Endothelial cell of umbilical vein (primary cell): ENCODE results near the gene RAC2. TPM values are rescaled to one million over a fixed set of nuclear protein-coding genes. Genes with fewer than 3 reads are reported as not detected.

Experiments
- BruUV-seq: library from RNA; stranded (reverse); fragments of 400-500 nt; replicated peaks from 2 replicates; lab custom pipeline; 2021; lab: Mats Ljungman, UMichigan
- CTCF ChIA-PET: fragments of 300-600, 350-600 bp; sonication (Branson Sonifier 250); formaldehyde crosslinking; loops from one replicate; lab custom pipeline; 2021; ENCODE audit warnings: antibody characterized with exemption, inconsistent platforms; lab: Charles Lee
- POLR2A ChIA-PET: fragments of 300-600, 350-600 bp; sonication (Branson Sonifier 250); formaldehyde crosslinking; loops from one replicate; lab custom pipeline; 2021; ENCODE audit warnings: antibody characterized with exemption, inconsistent platforms; lab: Charles Lee
- DNase-seq: peaks from one replicate; pipeline ENCODE4 v3.0.0-alpha.2; 2011; ENCODE audit warnings: low read depth, low spot score
- FAIRE-seq: peaks from 2 replicates; lab custom pipeline; 2011; peaks lifted over from hg19 to GRCh38; lab: Jason Lieb, UNC
- H2AFZ ChIP-seq: 2 replicates; pipeline ENCODE4 v1.6.0; 2012; ENCODE audit warnings: low read depth, low read length, control low read depth, inconsistent platforms
- H3K27ac ChIP-seq: 2 replicates; pipeline ENCODE4 v1.5.1; 2011; ENCODE audit warnings: low read depth, mild to moderate bottlenecking, control low read depth, low read length, moderate library complexity; ENCODE audit not compliant: insufficient read depth
- H3K27me3 ChIP-seq, 2 experiments: 2 replicates each; pipeline versions ENCODE4 v1.6.0 to v1.6.1; 2011; ENCODE audit warnings: low read length in 2 of 2, mixed read lengths in 1 of 2; ENCODE audit not compliant: control insufficient read depth in 2 of 2, insufficient read depth in 2 of 2
- H3K36me3 ChIP-seq, 2 experiments: 2 replicates in 1 of 2; 3 replicates in 1 of 2; pipeline ENCODE4 v1.5.1; 2011; ENCODE audit warnings: low read length in 2 of 2, mild to moderate bottlenecking in 1 of 2, moderate library complexity in 1 of 2; ENCODE audit not compliant: control insufficient read depth in 2 of 2, insufficient read depth in 2 of 2; ENCODE audit errors: extremely low read depth in 1 of 2
- H3K4me1 ChIP-seq: 3 replicates; pipeline ENCODE4 v1.5.1; 2011; ENCODE audit warnings: mild to moderate bottlenecking, low read length; ENCODE audit not compliant: control insufficient read depth, insufficient read depth; ENCODE audit errors: extremely low read depth
- H3K4me2 ChIP-seq: 2 replicates; pipeline ENCODE4 v1.6.1; 2011; ENCODE audit warnings: low read length, control low read depth, mixed read lengths; ENCODE audit not compliant: insufficient read depth
- H3K4me3 ChIP-seq, 3 experiments: fragments of 200-600 bp in 1 of 3; sonication (generic), shearing (Covaris generic) in 1 of 3; replicated peaks in 1 of 3; 2 replicates each; pipeline ENCODE4 v1.5.1; 2011 to 2016; ENCODE audit warnings: control low read depth in 3 of 3, low read length in 3 of 3, mild to moderate bottlenecking in 2 of 3, inconsistent platforms in 1 of 3, low read depth in 1 of 3, moderate library complexity in 1 of 3; ENCODE audit not compliant: insufficient read depth in 1 of 3
- H3K79me2 ChIP-seq: 2 replicates; pipeline ENCODE4 v1.6.0; 2012; ENCODE audit warnings: low read length, inconsistent platforms; ENCODE audit not compliant: control insufficient read depth, insufficient read depth
- H3K9ac ChIP-seq: replicated peaks from 2 replicates; pipeline ENCODE3; 2011; ENCODE audit warnings: low read length, control low read depth; ENCODE audit not compliant: insufficient read depth; ENCODE audit errors: extremely low read depth
- H3K9me1 ChIP-seq: replicated peaks from 3 replicates; pipeline ENCODE4 v1.6.0; 2011; ENCODE audit warnings: mild to moderate bottlenecking, low read length; ENCODE audit not compliant: control insufficient read depth, insufficient read depth; ENCODE audit errors: extremely low read depth
- H3K9me3 ChIP-seq: replicated peaks from 2 replicates; pipeline ENCODE4 v1.5.1; 2012; ENCODE audit warnings: low read length, inconsistent platforms; ENCODE audit not compliant: control insufficient read depth, insufficient read depth
- H4K20me1 ChIP-seq: replicated peaks from 2 replicates; pipeline ENCODE3; 2011; ENCODE audit warnings: mild to moderate bottlenecking, low read length; ENCODE audit not compliant: control insufficient read depth, insufficient read depth; ENCODE audit errors: extremely low read depth
- EZH2 ChIP-seq: IDR thresholded peaks from 2 replicates; pipeline ENCODE4 v1.6.1; 2012; ENCODE audit warnings: borderline replicate concordance, low read depth, mild to moderate bottlenecking, moderate library complexity, low read length, inconsistent platforms; ENCODE audit not compliant: severe bottlenecking
- FOS ChIP-seq: IDR thresholded peaks from 2 replicates; pipeline ENCODE4 v1.6.1; 2011; ENCODE audit warnings: mild to moderate bottlenecking, low read length, moderate library complexity, borderline replicate concordance; ENCODE audit not compliant: insufficient read depth
- GATA2 ChIP-seq: IDR thresholded peaks from 2 replicates; pipeline ENCODE4 v1.7.0; 2011; ENCODE audit warnings: low read depth, mild to moderate bottlenecking, moderate library complexity, mixed read lengths, low read length; ENCODE audit not compliant: insufficient read length, insufficient read depth
- JUN ChIP-seq: IDR thresholded peaks from 2 replicates; pipeline ENCODE4 v1.6.1; 2011; ENCODE audit warnings: borderline replicate concordance, low read depth; ENCODE audit not compliant: insufficient read length, insufficient read depth
- MYC ChIP-seq: IDR thresholded peaks from one replicate; pipeline ENCODE4 v1.6.1; 2011; ENCODE audit warnings: mild to moderate bottlenecking, low read depth, low read length
- POLR2A ChIP-seq: IDR thresholded peaks from 2 replicates; pipeline ENCODE4 v1.6.1; 2012; ENCODE audit warnings: low read depth, mild to moderate bottlenecking, control low read depth, low read length
- POLR2AphosphoS5 ChIP-seq: IDR thresholded peaks from 2 replicates; pipeline ENCODE4 v1.6.1; 2012; ENCODE audit warnings: low read depth, mild to moderate bottlenecking, control low read depth, low read length, moderate library complexity; ENCODE audit not compliant: insufficient read depth
- dilution Hi-C: fragments of 300-500 bp; cut with MboI; formaldehyde crosslinking; loops from one replicate; pipeline ENCODE4 v1.15.0; 2019; ENCODE audit warnings: low sequenced_read_pairs; ENCODE audit not compliant: extremely low pct_ligation_motif_present
- intact Hi-C: fragments of 100-400 bp; cut with micrococcal nuclease; formaldehyde crosslinking; loops from one replicate; pipeline ENCODE4 v1.10.0; 2022
- polyA plus RNA-seq, 4 experiments: library from polyadenylated mRNA; depleted of rRNA in 3 of 4; stranded (reverse) in 3 of 4; unstranded in 1 of 4; fragments of >200 nt; gene quantifications; 2 replicates each; pipeline versions ENCODE4 v1.2.1 to v1.2.3, GENCODE V29; 2011 to 2012; ENCODE audit warnings: missing spikeins in 1 of 4
- total RNA-seq: library from RNA; stranded (reverse); gene quantifications from 2 replicates; pipeline ENCODE4 v1.2.3, GENCODE V29; 2021
- TF ChIP-seq, protein P1 (sequence below), 2 donors: IDR thresholded peaks; 1 replicate in 1 of 2; 2 replicates in 1 of 2; pipeline ENCODE4 v1.5.1; 2011; ENCODE audit warnings: low read length in 2 of 2, mild to moderate bottlenecking in 2 of 2, moderate library complexity in 2 of 2, control low read depth in 1 of 2, inconsistent platforms in 1 of 2, low read depth in 1 of 2; ENCODE audit not compliant: insufficient read depth in 1 of 2; ENCODE audit errors: extremely low read depth in 1 of 2
- TF ChIP-seq, protein P2 (sequence below): IDR thresholded peaks from 2 replicates; pipeline ENCODE4 v1.6.1; 2011; ENCODE audit not compliant: insufficient read depth, insufficient read length

The RAC2 gene
- total and polyA plus RNA-seq, 2 donors (not counting 3 experiments of a cell fraction or from before 2014, with no cell fraction given) = 122 to 181 TPM

- Histone ChIP-seq H3K9me3 (no peaks in the 10 kb centered on the region), H3K4me1 (peaks cover 27% of the 10 kb centered on the region), H3K27me3 (no peaks in the 10 kb centered on the region), H3K27ac (no peak overlapping the region), H3K79me2 (peaks cover 3% of the 10 kb centered on the region), H3K4me3 (no peak overlapping the region), H2AFZ (no peak overlapping the region), H3K9me1 (no peaks in the 10 kb centered on the region), H4K20me1 (no peaks in the 10 kb centered on the region), H3K9ac (no peak overlapping the region), H3K4me2 (no peak overlapping the region), H3K36me3 (no peaks in the 10 kb centered on the region)
- intact Hi-C loops (no loop called here), dilution Hi-C loops (no loop called here)
- DNase-seq (no peak), FAIRE-seq (no peak)
- POLR2A ChIA-PET = no interaction called here
- CTCF ChIA-PET = interaction anchor here (2.9 to 4.7 kb wide), 2 partner anchors 11 to 29 kb away, joined by 10 to 45 read pairs; no protein-coding TSS in a partner anchor
- no peak for TF ChIP-seq POLR2AphosphoS5
- TF ChIP-seq JUN = no peak
- TF ChIP-seq POLR2A = no peak
- TF ChIP-seq EZH2 = no peak
- no peak for TF ChIP-seq MYC
- TF ChIP-seq, protein P1, sequence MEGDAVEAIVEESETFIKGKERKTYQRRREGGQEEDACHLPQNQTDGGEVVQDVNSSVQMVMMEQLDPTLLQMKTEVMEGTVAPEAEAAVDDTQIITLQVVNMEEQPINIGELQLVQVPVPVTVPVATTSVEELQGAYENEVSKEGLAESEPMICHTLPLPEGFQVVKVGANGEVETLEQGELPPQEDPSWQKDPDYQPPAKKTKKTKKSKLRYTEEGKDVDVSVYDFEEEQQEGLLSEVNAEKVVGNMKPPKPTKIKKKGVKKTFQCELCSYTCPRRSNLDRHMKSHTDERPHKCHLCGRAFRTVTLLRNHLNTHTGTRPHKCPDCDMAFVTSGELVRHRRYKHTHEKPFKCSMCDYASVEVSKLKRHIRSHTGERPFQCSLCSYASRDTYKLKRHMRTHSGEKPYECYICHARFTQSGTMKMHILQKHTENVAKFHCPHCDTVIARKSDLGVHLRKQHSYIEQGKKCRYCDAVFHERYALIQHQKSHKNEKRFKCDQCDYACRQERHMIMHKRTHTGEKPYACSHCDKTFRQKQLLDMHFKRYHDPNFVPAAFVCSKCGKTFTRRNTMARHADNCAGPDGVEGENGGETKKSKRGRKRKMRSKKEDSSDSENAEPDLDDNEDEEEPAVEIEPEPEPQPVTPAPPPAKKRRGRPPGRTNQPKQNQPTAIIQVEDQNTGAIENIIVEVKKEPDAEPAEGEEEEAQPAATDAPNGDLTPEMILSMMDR (IDR thresholded peaks at IDR 0.05; ENCODE audit: extremely low read depth in 1 of 2, insufficient read depth in 1 of 2, low read depth in 1 of 2, low read length in 2 of 2) = no peak
- TF ChIP-seq, protein P2, sequence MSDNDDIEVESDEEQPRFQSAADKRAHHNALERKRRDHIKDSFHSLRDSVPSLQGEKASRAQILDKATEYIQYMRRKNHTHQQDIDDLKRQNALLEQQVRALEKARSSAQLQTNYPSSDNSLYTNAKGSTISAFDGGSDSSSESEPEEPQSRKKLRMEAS = no peak
- no peak for TF ChIP-seq FOS
- no peak for TF ChIP-seq GATA2
- BruUV-seq = no TSS peak
Measured at GRCh38 chr22:37231406-37232139, 12.5 kb downstream of the RAC2 start.
